Panc1 (cell line): ENCODE data around the gene GOLGA6D.

ENCODE experiments used
- CTCF ChIP-seq: fragments of 450-650 bp; IDR thresholded peaks from 2 replicates; pipeline ENCODE4 v1.5.1; 2017; ENCODE audit warnings: mild to moderate bottlenecking
- POLR2AphosphoS5 ChIP-seq: IDR thresholded peaks from 2 replicates; pipeline ENCODE4 v1.6.1; 2012; ENCODE audit warnings: mild to moderate bottlenecking, low read depth, low read length, moderate library complexity
- REST ChIP-seq, 2 experiments: IDR thresholded peaks; 2 replicates each; pipeline ENCODE4 v1.6.1; 2011 to 2012; ENCODE audit warnings: low read depth in 2 of 2, control low read depth in 1 of 2, low read length in 1 of 2, mild to moderate bottlenecking in 1 of 2, moderate library complexity in 1 of 2; ENCODE audit not compliant: insufficient read depth in 1 of 2
- SIN3A ChIP-seq: IDR thresholded peaks from 2 replicates; pipeline ENCODE4 v1.6.1; 2012; ENCODE audit warnings: low read depth, mild to moderate bottlenecking, low read length, moderate library complexity, borderline replicate concordance; ENCODE audit not compliant: insufficient read depth
- TCF7L2 ChIP-seq: IDR thresholded peaks from 2 replicates; pipeline ENCODE4 v1.6.1; 2011; ENCODE audit warnings: mild to moderate bottlenecking, low read depth, low read length, inconsistent platforms

- TF ChIP-seq REST (IDR thresholded peaks at IDR 0.05; ENCODE audit: insufficient read depth in 1 of 2, low read depth in 2 of 2, low read length in 1 of 2) (no peak), CTCF (no peak), SIN3A (no peak), POLR2AphosphoS5 (no peak), TCF7L2 (no peak)
These were observed 44.4 kb downstream of the GOLGA6D start for GRCh38 chr15:75327005-75327404.
